Amniotic stem cell (primary cell): Measurements from ENCODE around the gene MSMO1.
"Not testable (repeated sequence)": the region's sequence is repeated elsewhere in the genome, so short reads cannot be mapped to it uniquely, and the experiment has no call there.

Experiments
- DNase-seq: peaks from one replicate; lab custom pipeline; 2025; lab: John Stamatoyannopoulos, UW

MSMO1 gene

DNA sequence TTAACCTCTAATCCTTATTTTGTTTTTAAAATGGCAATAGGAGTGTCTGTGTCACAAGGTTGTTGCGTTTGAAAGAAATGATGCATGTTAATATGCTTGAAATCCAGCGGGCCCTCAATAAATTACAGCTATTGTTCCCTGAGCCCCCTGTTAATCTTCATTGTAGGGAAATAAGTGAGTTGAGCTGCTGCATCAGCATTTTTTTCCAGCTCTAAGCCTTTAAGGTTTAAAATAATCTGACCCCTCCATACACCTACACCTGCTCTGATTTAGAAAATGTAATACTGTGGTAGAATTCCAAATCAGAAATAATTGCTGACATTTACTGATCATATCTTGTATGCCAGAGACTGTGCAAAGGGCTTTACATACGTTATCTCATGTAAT is 2.6 kb upstream of the MSMO1 start:
- no peak for DNase-seq

GRCh38 chr4:165325732-165326512 is 1.5 kb upstream of the MSMO1 start:
- DNase-seq, result peak; percentile 19

DNA sequence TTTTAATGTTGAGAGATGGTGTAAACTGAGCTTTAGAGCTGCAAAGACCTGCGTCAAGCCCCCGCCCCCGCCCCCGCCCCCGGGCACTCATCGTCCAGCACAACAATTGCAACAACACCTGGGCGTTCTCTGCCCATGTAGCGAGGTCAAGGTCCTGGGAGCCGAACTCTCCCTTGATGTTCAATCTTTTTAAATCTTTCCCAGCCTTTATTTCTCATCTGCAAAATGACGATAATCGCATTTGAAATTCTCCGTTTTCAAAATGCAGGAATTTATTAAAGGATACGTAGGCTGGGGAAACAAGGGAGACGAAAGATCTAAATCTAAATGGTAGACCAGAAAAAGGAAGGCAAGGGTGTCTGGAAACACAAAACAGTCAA is 648 bp upstream of the MSMO1 start:
- no peak for DNase-seq

GRCh38 chr4:165328101-165328425 is 594 bp downstream of the MSMO1 start:
- no peak for DNase-seq

DNA sequence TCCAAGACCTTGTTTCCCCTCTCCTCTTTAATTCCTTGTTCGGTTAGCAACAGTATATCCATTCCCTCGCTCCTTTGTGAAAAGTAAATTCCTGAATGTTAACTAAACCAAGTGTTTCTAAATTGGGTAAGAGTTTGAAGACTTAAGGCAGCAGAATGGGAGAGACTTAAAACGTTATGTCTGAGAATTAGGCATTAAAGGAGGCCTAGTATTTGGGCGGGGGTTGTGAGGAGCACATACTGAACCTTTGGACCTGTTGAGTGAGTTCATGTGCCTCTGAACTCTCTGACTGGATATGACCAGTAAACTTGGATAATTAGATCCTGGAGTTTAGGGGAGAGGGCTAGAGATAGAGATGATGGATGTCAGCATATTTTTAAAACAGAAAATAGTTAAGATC is 1.2 kb downstream of the MSMO1 start:
- no peak for DNase-seq

- DNase-seq, result no peak
Observed at GRCh38 chr4:165330071-165330470, 2.6 kb downstream of the MSMO1 start.

- no peak for DNase-seq
Observed at GRCh38 chr4:165330666-165331065, 3.2 kb downstream of the MSMO1 start.

DNA sequence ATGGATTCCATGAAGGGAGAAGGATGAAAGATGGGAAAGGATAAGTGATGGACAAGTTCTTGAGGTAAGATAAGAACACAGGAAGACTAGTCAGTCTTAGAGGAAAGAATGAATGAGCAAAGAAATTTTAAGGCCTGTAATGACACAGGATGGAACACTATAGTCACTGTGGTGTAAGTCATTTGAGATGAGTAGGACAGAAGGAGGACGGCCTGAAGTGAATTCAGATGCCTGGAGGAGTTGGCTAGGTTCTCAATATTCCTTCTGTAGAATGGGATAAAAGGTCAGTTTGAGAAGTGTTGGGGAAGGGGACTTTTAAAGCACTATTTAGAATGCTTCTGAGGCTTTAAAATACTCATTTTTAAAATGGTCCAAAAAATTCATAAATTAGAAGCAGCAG is 3.9 kb downstream of the MSMO1 start:
- no peak for DNase-seq

- DNase-seq, result no peak
Observed at GRCh38 chr4:165331823-165332222, 4.4 kb downstream of the MSMO1 start.

GRCh38 chr4:165332502-165332901 is 5.0 kb downstream of the MSMO1 start:
- no peak for DNase-seq

- DNase-seq, result no peak
Observed at GRCh38 chr4:165335163-165335703, 7.8 kb downstream of the MSMO1 start.

DNA sequence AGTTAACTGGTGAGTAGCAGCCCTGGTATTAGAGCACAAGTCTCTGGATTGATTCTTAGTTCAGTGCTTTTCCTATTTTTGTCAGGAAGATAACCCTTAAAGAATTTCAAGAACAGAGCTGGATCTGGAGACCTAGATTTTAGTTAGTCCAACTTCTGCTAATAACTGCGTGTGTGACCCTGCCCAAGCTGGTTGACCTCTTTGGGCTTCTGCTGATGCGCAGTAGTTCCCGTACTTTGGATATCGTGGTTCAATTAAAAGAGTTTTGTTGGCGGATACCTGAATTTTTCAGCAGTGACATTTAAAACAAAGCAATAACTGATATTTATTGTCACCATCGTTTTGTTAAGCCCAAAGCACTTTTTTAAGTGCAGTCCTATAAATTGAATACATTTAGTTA is 9.3 kb downstream of the MSMO1 start:
- DNase-seq, result no peak

GRCh38 chr4:165342340-165342739 is 14.9 kb downstream of the MSMO1 start:
- not testable (repeated sequence) for DNase-seq

DNA sequence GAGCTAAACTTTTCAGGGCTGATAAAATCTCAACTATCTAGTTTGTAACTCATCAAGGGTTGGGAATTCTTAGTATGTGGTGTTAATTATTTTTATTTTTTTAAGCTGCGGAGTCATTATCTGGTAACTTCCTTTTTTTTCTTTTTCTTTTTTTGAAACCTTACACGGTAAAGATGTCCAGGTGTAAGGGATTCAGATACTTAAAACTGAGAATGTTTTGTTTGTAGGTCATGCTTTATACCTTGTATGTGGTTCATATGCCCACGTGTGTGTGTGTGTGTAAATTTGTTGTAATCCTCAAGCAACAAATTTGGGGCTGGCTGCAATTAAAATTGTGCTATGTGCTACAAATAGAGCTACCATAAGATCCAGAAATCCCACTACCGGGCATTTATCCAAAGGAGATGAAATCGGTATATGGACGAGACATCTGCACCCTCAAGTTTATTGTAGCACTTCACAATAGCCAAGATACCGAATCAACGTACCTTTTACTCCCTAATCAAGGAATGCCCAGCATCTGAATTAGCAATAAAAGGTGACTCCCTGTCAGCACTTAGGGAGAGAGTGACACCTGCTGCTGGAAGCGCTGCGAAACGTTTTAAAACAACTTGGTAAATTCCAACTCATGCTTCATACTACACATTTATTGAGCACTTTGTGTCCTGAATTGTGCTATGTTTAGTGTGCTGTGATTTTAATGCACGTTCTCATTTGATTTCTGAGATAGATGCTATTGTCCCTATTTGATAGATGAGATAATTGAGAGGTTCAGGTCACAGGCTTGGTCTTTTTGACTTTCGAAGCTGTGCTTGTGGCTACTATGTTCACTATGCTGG is 16.1 kb downstream of the MSMO1 start:
- DNase-seq, result no peak

GRCh38 chr4:165345666-165346417 is 18.4 kb downstream of the MSMO1 start:
- no peak for DNase-seq

DNA sequence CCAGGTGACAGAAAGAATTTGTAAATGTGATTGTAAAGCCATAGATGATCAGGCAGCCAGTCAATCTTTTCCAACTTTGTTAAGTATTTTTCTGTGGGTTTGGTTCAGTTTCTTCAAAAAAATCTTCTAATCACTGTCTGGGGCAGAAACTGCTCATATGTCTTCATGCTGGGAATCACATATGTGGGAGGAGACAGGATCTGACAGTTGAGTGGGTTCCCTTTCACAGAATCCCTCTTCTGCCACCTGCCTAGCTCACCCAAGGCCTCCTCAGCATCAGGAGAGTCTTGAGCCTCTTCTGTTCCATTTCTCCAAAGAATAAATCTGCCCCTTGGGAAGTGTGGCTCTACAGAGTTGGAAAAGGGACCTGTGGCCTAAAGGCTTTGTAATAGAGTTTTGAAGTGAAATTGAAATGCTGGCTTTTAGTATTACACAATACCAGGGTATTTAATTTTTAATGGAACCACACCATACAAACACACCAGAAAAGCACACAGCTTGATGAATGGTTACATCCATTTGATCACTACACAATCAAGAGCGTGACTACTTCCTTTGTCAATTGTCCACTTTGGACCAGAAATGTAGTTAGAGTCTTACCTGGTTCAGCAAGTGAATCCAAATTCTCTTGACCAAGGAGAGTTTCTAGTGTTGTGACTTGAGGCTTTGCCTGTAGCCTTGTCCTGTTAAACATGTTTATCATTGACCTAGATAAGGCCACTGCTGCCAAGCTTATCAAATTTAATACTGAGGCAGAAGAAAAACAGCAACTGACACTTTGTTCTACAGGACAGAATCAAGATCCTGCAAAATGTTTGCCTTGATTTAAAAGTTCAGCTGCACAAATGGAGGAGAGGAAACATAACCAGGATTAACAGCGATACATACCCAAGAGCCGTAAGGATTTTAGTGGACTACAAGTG is 20.4 kb downstream of the MSMO1 start:
- no peak for DNase-seq

DNA sequence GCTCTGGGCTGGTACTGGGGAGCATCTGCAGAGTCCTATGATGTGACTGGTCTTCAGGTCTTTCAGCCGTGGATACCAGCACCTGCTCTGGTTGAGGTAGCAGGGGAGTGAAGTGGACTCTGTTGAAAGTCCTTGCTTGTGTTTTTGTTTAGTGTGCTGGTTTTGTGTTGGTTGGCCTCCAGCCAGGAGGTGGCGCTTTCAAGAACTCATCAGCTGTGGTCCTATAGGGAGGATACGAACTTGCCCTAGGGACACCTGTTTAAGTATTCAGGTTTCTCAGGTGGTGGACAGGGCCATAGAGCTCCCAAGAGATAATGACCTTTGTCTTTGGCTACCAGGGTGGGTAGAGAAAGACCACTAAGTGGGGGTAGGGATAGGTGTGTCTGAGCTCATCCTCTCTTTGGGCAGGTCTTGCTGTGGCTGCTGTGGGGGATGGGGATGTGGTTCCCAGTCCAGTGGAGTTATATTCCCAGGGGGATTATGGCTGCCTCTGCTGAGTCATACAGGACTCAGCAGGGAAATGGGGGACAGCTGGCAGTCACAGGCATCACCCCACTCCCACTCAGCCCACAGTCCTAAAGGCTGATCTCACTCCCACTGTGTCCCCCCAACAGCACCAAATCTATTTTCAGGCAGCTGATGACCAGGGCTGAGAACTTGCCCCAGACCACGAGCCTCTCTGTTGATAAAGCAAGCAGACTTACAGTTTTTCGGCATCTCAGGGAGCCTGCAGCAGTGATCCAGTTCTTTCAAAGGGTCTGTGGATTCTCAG is 24.1 kb downstream of the MSMO1 start:
- no peak for DNase-seq

GRCh38 chr4:165355900-165356300 is 28.4 kb downstream of the MSMO1 start:
- DNase-seq, result no peak

GRCh38 chr4:165359506-165359905 is 32.0 kb downstream of the MSMO1 start:
- no peak for DNase-seq

DNA sequence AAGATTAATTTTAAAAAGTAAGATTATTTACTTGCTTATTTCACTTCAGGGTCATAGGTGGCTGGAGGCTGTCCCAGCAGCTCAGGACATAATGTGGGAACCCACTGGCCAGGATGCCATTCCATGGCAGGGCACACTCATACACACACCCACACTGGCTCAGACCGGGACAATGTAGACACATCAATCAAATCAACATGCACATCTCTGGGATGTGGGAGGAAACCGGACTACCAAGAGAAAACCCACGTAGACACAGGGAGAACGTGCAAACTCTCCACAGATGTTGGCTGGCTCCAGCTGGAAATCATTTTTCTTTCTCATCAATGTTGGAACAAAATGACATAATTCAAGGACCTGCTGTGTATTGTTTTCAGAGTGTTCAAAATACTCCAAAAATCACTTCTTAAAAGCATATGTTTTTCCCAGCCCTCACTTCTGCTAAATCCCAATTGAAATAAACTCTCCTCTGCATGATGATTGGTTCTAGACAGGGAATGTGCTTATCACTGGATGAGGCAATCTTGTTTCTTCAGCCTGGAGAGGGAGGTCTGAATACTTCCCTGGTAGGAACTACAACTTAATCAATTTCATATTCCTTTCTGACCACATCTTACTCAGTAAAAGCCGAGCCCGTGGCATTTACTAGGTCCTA is 32.7 kb downstream of the MSMO1 start:
- no peak for DNase-seq
